ENCODE data around the gene COL28A1. TPM values are rescaled to one million over a fixed set of nuclear protein-coding genes. Genes with fewer than 3 reads are reported as not detected.

COL28A1 gene
- total RNA-seq, 1 experiment from 2014 or later = 0.26 TPM

DNA sequence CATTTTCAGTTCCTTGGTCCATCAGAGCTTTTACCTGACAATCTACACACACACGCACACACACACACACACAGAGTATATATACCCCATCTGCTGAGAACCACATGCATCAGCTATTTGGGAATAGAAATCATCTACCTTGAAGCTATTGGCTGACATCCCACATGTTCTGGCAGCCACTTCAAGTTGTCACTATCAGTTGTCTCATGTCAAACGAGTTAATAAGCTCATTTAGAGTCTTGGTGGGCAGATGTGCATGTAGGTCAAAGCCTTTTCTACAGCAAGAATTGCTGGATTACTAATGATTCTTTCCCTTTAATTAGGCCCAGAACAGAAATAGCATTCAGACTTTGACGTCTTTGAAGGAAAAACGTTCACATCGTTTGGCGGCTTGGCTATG is 36.8 kb downstream of the COL28A1 start:
- Histone ChIP-seq H4K20me1 (ENCODE audit: low read length) (no peaks in the 10 kb centered on the region), H3K4me1 (ENCODE audit: insufficient read depth, low read length) (0 out of 2 replicates have a peak, but pooled peaks cover 2% of the 10 kb centered on the region), H3K27ac (ENCODE audit: low read length) (no peak overlapping the region), H3K36me3 (ENCODE audit: low read depth, low read length) (no peaks in the 10 kb centered on the region), H3K9me2 (replicated peaks; ENCODE audit: low read length) (no peaks in the 10 kb centered on the region), H3K27me3 (ENCODE audit: low read length) (no peaks in the 10 kb centered on the region), H3F3A (ENCODE audit: low read length, unreplicated experiment) (no peaks in the 10 kb centered on the region), H3K79me2 (ENCODE audit: low read length) (no peaks in the 10 kb centered on the region), H3K4me2 (ENCODE audit: low read length) (no peak overlapping the region), H3K9me3 (ENCODE audit: low read length) (no peaks in the 10 kb centered on the region), H2AFZ (ENCODE audit: low read length) (no peak overlapping the region), H3K9ac (ENCODE audit: low read length) (no peak overlapping the region), H3K4me3 (ENCODE audit: low read length) (no peak overlapping the region)
- BruUV-seq (replicated peaks) = no TSS peak
- DNase-seq = no peak
- TF ChIP-seq, protein P1, sequence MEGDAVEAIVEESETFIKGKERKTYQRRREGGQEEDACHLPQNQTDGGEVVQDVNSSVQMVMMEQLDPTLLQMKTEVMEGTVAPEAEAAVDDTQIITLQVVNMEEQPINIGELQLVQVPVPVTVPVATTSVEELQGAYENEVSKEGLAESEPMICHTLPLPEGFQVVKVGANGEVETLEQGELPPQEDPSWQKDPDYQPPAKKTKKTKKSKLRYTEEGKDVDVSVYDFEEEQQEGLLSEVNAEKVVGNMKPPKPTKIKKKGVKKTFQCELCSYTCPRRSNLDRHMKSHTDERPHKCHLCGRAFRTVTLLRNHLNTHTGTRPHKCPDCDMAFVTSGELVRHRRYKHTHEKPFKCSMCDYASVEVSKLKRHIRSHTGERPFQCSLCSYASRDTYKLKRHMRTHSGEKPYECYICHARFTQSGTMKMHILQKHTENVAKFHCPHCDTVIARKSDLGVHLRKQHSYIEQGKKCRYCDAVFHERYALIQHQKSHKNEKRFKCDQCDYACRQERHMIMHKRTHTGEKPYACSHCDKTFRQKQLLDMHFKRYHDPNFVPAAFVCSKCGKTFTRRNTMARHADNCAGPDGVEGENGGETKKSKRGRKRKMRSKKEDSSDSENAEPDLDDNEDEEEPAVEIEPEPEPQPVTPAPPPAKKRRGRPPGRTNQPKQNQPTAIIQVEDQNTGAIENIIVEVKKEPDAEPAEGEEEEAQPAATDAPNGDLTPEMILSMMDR (conservative IDR thresholded peaks at IDR 0.05; ENCODE audit: low read depth, low read length) = no peak
- TF ChIP-seq EZH2phosphoT487 (IDR thresholded peaks at IDR 0.05; ENCODE audit: borderline replicate concordance, low read length) (no peak), EZH2 (IDR thresholded peaks at IDR 0.05; ENCODE audit: low read length, unreplicated experiment) (no peak)
- ATAC-seq = no peak
- CTCF ChIA-PET = no interaction called here
- POLR2A ChIA-PET (ENCODE audit: unreplicated experiment) = no interaction called here
- intact Hi-C loops (cut with micrococcal nuclease) = no loop called here

GRCh38 chr7:7496311-7496710 is 39.4 kb downstream of the COL28A1 start:
- Histone ChIP-seq H3K79me2 (ENCODE audit: low read length) (no peaks in the 10 kb centered on the region), H3K4me1 (ENCODE audit: insufficient read depth, low read length) (peaks cover 18% of the 10 kb centered on the region), H3K4me2 (ENCODE audit: low read length) (no peak overlapping the region), H3K27me3 (ENCODE audit: low read length) (no peaks in the 10 kb centered on the region), H3K27ac (ENCODE audit: low read length) (no peak overlapping the region), H3K9me3 (ENCODE audit: low read length) (no peaks in the 10 kb centered on the region), H3K36me3 (ENCODE audit: low read depth, low read length) (no peaks in the 10 kb centered on the region), H3K9ac (ENCODE audit: low read length) (no peak overlapping the region), H3K9me2 (replicated peaks; ENCODE audit: low read length) (no peaks in the 10 kb centered on the region), H2AFZ (ENCODE audit: low read length) (no peak overlapping the region), H3K4me3 (ENCODE audit: low read length) (no peak overlapping the region), H3F3A (ENCODE audit: low read length, unreplicated experiment) (no peaks in the 10 kb centered on the region), H4K20me1 (ENCODE audit: low read length) (no peaks in the 10 kb centered on the region)
- ChIA-PET CTCF (no interaction called here), POLR2A (ENCODE audit: unreplicated experiment) (no interaction called here)
- no peak for ATAC-seq
- BruUV-seq (replicated peaks) = no TSS peak
- DNase-seq = no peak
- intact Hi-C loops (cut with micrococcal nuclease) = no loop called here
- TF ChIP-seq EZH2 (IDR thresholded peaks at IDR 0.05; ENCODE audit: low read length, unreplicated experiment) (no peak), EZH2phosphoT487 (IDR thresholded peaks at IDR 0.05; ENCODE audit: borderline replicate concordance, low read length) (no peak)
- TF ChIP-seq, protein P1 (conservative IDR thresholded peaks at IDR 0.05; ENCODE audit: low read depth, low read length) = no peak

GRCh38 chr7:7495171-7495570 is 40.5 kb downstream of the COL28A1 start:
- no peaks in the 10 kb centered on the region for H3K79me2 ChIP-seq (ENCODE audit: low read length)
- H3K36me3 ChIP-seq (ENCODE audit: low read depth, low read length) = no peaks in the 10 kb centered on the region
- no peak for DNase-seq
- no peaks in the 10 kb centered on the region for H4K20me1 ChIP-seq (ENCODE audit: low read length)
- no peak overlapping the region for H3K4me2 ChIP-seq (ENCODE audit: low read length)
- no peaks in the 10 kb centered on the region for H3F3A ChIP-seq (ENCODE audit: low read length, unreplicated experiment)
- BruUV-seq (replicated peaks) = no TSS peak
- no peak overlapping the region for H3K9ac ChIP-seq (ENCODE audit: low read length)
- POLR2A ChIA-PET (ENCODE audit: unreplicated experiment) = no interaction called here
- intact Hi-C loops (cut with micrococcal nuclease) = no loop called here
- CTCF ChIA-PET = no interaction called here
- ATAC-seq = no peak
- H3K4me3 ChIP-seq (ENCODE audit: low read length) = no peak overlapping the region
- TF ChIP-seq, protein P1 (conservative IDR thresholded peaks at IDR 0.05; ENCODE audit: low read depth, low read length) = no peak
- no peak for TF ChIP-seq EZH2phosphoT487 (IDR thresholded peaks at IDR 0.05; ENCODE audit: borderline replicate concordance, low read length)
- no peak for TF ChIP-seq EZH2 (IDR thresholded peaks at IDR 0.05; ENCODE audit: low read length, unreplicated experiment)
- H2AFZ ChIP-seq (ENCODE audit: low read length) = no peak overlapping the region
- H3K27ac ChIP-seq (ENCODE audit: low read length) = no peak overlapping the region
- H3K27me3 ChIP-seq (ENCODE audit: low read length) = no peaks in the 10 kb centered on the region
- H3K4me1 ChIP-seq (ENCODE audit: insufficient read depth, low read length) = peaks cover 18% of the 10 kb centered on the region
- H3K9me2 ChIP-seq (replicated peaks; ENCODE audit: low read length) = no peaks in the 10 kb centered on the region
- H3K9me3 ChIP-seq (ENCODE audit: low read length) = no peaks in the 10 kb centered on the region
